Activated T-cell treated with anti-CD3 and anti-CD28 coated beads for 4 hours (primary cell): ENCODE data around the gene CREB3L1.

Source experiments
- DNase-seq: peaks from one replicate; pipeline ENCODE4 v3.0.0-alpha.2; 2020

CREB3L1 gene

DNA sequence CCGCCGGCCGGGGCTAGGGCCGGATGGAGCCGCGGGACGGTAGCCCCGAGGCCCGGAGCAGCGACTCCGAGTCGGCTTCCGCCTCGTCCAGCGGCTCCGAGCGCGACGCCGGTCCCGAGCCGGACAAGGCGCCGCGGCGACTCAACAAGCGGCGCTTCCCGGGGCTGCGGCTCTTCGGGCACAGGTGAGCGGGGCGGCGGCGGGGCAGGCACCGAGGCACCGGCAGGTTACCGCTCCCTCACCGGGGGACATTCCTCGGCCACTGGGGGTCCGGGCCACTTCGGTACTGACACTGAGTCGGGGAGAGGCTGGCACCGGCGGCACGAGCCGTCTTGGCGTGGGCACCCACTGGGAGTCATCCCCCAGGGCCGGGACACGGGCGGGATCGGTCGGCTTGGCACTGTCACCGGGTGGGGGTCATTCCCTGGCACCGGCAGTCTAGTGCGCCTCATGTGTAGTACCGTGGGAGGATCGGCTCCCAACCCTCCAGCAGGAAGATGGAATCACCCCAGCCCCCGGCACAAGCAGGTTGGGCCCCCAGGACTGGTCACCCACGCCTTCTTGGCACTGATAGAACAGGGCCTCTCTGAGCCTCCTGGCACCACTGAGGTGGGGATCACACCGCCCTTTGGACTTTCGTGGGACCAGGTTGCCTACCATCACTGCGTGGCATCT lies 70.3 kb downstream of the CREB3L1 start:
- no peak for DNase-seq

- DNase-seq = peak; percentile 25
Measured at GRCh38 chr11:46348566-46349401, 71.3 kb downstream of the CREB3L1 start.

GRCh38 chr11:46350695-46351094 lies 73.2 kb downstream of the CREB3L1 start:
- DNase-seq = no peak

- DNase-seq = no peak
Measured at GRCh38 chr11:46351148-46351547, 73.7 kb downstream of the CREB3L1 start.

- no peak for DNase-seq
Measured at GRCh38 chr11:46351606-46352005, 74.1 kb downstream of the CREB3L1 start.

DNA sequence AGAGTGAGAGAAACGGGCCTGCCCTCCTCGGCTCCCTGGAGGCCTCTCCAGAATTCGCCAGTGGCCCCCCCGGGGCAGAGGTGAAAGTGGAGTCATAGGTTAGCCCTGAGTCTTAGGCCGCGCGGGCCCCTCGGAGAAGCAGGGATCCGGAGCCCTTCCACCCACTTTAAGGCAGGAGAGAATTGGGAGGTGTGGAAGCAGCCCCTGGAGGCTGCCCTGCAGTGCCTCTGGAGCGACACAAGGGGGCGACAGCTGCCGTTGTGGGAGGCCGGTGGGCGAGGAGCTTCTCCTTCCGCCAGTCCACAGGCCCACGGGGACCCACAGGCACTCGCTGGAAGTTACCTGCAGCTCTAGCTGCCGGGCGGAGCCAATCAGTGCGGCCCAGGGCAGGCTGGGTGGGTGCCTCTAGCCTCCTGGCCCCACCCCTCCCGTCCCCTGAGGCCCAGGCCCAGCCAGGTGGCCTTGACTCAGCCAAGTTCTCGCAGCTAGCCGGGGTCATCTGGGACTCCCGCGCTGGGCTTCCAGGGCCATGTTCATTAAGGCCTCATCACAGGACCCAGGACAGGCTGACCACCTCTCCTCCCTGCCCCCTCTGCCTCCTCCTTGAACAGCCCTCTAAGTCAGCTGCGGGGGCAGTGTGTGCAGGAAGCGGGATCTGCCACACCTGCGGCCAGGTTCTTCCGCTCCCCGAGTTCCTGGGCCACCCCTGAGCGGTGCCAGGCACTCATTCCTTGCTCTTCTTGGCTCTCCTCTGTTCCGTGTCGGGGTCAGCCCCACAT lies 74.8 kb downstream of the CREB3L1 start:
- peak; percentile 68 for DNase-seq

DNA sequence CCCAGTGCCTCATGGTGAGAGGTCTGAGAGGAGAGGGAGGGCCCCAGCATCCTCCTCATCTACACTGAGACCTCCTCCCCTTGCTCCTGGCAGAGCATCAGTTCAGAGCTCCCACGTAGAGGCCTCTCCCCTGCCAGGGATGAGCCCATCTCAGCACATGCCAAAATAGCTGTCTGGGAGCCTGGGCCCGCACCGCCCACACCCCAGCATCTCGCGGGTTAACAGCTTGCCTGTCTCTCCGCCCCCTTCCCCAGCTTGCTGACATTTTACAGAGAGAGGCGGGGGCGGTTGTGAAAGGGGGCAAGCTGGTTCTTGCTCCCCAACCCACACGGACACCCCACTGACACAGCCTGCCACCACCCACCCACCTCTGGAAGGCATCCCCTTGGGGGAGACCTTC lies 76.2 kb downstream of the CREB3L1 start:
- DNase-seq = peak; percentile 75

GRCh38 chr11:46356924-46357482 lies 79.5 kb downstream of the CREB3L1 start:
- DNase-seq = no peak

GRCh38 chr11:46357483-46357936 lies 80.0 kb downstream of the CREB3L1 start:
- DNase-seq = no peak

DNA sequence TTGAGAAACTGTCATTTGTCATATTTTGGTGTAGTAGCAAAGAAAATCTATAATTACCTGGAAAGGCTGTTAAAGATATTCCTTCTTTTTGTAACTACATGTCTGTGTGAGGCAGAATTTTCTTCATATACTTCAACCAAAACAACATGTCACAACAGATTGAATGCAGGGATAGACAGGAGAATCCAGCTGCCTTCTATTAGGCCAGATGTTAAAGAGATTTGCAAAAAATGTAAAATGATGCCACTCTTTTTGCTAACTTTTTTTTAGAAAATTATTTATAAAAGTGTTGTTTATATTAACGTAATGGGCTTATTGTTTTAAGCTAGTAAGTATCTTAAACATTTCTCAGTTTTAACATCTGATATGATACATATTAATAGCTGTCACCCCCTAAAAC lies 82.5 kb downstream of the CREB3L1 start:
- DNase-seq = no peak

DNA sequence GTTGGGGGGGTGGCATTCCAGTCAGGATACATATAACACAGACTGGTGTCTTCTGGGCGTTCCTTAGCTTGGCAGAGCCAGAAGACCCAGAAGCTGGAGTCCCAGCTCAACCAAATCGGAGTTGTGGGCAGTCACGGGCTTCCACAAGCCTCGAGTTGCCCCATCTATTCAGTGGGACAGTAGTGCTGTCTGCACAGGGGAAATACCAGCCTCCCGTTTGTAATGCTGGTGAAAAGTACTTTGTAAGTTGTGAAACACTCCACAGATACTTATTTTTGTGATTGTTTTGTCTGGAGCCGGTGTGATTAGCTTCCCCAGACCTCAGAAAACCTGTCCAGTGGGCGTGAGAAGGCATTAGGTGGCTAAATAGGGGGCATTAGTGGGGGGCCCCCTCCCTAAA lies 83.4 kb downstream of the CREB3L1 start:
- DNase-seq = no peak

GRCh38 chr11:46361283-46362155 lies 84.1 kb downstream of the CREB3L1 start:
- DNase-seq = peak; percentile 36

- DNase-seq = no peak
Measured at GRCh38 chr11:46362156-46363030, 84.9 kb downstream of the CREB3L1 start.

DNA sequence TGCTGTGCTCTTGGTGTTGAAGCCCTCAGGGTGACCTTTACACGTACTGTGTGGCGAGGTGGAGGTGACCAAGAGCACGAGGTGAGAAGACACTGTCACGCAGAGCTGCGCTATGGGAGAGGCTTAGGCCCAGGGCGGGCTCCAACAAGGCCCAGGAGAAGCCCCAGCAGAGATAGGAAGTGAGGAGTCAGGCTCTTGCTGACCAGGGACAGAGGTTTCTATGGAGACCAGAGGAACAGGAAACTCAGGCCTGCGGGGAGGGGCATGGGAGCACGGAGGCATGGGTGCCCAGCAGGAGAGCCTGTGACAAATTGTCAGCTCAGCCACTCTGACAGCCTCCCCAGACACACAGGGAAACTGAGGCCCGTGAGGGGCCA lies 85.6 kb downstream of the CREB3L1 start:
- no peak for DNase-seq

DNA sequence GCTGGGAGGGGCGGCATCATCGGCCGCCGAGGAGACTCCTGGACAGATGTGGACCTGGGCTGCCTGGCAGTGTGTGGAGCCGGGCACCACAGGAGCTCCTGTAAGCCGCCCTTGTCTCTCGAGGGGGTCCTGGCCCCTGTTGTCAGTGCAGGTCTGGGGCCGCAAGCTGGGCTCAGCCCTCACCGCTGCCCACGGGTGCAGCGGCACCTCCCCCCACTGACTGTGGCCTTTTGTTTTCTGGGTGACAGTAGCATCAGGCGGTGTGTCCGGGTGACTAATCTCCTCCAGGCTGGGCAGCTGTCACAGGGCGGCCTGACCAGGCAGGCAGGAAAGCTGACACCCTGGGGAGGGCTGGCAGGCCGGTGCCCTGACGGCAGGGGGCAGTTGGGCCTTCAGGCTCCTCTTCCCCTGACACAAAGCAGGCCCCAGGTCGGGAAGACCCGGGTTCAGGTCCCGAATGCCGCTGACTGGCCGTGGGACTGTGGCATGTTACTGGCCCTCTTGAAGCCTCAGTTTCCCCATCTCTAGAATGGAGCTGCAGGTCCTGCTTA lies 86.1 kb downstream of the CREB3L1 start:
- DNase-seq = no peak

DNA sequence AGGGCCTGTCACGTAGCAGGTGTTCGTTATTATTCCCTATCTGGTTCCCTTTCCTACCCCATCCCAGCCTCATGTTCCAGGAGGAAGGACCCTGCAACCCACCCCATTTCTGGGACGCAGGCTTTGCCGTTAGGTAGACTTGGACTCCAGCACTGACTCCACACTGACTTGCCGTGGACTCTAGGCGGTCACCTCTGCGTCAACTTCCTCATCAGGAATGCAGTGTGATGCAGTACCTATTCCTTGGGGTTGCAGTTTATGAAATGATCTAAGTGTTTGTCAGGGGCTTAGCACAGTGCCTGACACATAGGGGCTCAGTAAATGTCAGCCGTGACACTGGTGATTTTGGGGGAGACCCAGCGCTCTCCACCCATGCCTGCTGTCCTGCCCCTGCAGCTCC lies 86.6 kb downstream of the CREB3L1 start:
- DNase-seq = no peak

GRCh38 chr11:46364791-46365190 lies 87.3 kb downstream of the CREB3L1 start:
- DNase-seq = no peak

DNA sequence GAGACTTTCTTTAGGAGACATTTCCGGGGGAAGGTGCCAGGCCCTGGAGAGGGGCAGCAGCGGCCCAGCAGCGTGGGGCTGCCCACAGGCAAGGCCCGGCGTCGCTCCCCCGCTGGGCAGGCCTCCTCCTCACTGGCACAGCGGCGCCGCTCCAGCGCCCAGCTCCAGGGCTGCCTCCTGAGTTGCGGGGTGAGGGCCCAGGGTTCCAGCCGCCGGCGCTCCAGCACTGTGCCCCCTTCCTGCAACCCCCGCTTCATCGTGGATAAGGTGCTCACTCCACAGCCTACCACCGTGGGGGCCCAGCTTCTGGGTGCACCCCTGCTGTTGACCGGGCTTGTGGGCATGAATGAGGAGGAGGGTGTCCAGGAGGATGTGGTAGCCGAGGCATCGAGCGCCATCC lies 88.8 kb downstream of the CREB3L1 start:
- DNase-seq = no peak

DNA sequence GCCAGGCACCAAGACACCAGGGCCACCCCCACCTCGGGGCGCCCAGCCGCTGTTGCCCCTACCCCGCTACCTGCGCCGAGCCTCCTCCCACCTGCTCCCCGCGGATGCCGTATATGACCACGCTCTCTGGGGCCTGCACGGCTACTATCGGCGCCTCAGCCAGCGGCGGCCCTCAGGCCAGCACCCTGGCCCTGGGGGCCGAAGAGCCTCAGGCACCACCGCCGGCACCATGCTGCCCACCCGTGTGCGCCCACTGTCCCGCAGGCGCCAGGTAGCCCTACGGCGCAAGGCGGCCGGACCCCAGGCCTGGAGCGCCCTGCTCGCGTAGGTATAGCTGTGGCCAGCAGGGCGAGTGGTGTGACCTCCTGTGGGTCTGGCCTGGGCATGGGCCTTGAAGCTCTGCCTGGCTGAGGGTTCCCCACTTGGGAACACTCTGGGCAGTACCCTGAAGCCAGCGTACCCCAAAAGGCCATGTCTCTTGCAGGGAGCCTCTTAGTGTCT lies 89.2 kb downstream of the CREB3L1 start:
- DNase-seq = no peak

DNA sequence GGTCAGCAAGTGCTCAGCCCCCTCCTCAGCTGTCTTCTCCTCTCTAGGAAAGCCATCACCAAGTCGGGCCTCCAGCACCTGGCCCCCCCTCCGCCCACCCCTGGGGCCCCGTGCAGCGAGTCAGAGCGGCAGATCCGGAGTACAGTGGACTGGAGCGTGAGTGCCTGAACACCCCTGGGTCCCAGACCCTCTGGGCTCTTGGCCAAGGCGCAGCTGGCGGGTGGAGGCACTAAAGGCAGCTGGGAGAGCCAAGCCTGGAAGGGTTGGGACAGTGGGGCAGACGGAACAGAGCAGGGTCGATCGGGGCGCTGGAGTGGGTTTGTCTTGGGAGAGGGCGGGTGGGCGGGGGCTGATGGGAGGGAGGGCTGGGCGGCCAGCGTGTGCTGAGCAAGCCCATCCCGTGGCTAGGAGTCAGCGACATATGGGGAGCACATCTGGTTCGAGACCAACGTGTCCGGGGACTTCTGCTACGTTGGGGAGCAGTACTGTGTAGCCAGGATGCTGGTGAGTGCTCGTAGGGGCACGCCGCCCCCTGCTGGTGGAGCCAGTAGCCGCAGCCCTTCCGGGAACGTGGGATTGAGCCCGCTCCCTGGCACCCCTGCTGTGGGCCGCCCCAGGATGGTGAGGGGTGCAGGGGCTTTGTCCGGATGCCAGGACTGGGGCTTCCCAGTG lies 89.9 kb downstream of the CREB3L1 start:
- peak; percentile 69 for DNase-seq
